Progenitor cell of endocrine pancreas (in vitro differentiated cells): ENCODE data around the gene G6PC2. TPM values are rescaled to one million over a fixed set of nuclear protein-coding genes. Genes with fewer than 3 reads are reported as not detected.

Experiments used
- DNase-seq: peaks from one replicate; pipeline ENCODE4 v3.0.0; 2021; ENCODE audit warnings: low spot score; ENCODE audit not compliant: unreplicated experiment
- H3K27ac Mint-ChIP-seq: 2 replicates; pipeline ENCODE4 v1.8.0; 2021; ENCODE audit warnings: mild to moderate bottlenecking, moderate library complexity, mixed read lengths
- H3K27me3 Mint-ChIP-seq: 2 replicates; pipeline ENCODE4 v1.8.0; 2021; ENCODE audit warnings: mixed read lengths
- H3K36me3 Mint-ChIP-seq: 2 replicates; pipeline ENCODE4 v1.8.0; 2022; ENCODE audit warnings: mixed read lengths; ENCODE audit not compliant: insufficient read depth
- H3K4me1 Mint-ChIP-seq: 2 replicates; pipeline ENCODE4 v1.8.0; 2021; ENCODE audit warnings: low read depth, mixed read lengths
- H3K4me3 Mint-ChIP-seq: 2 replicates; pipeline ENCODE4 v1.8.0; 2021; ENCODE audit warnings: low read depth, mild to moderate bottlenecking, moderate library complexity, mixed read lengths
- H3K9me3 Mint-ChIP-seq: 2 replicates; pipeline ENCODE4 v1.8.0; 2021; ENCODE audit warnings: low read depth, mixed read lengths
- total RNA-seq: library from RNA; stranded (reverse); gene quantifications from 2 replicates; pipeline ENCODE4 v1.2.1, GENCODE V29; 2021
- TF ChIP-seq, protein P1 (sequence below): fragments of 200-600 bp; sonication (generic); IDR thresholded peaks from one replicate; pipeline ENCODE4 v1.5.0; 2021; ENCODE audit warnings: antibody characterized with exemption, mild to moderate bottlenecking; ENCODE audit not compliant: unreplicated experiment

Gene G6PC2
- total RNA-seq, 1 donor from 2014 or later: not detected

DNA sequence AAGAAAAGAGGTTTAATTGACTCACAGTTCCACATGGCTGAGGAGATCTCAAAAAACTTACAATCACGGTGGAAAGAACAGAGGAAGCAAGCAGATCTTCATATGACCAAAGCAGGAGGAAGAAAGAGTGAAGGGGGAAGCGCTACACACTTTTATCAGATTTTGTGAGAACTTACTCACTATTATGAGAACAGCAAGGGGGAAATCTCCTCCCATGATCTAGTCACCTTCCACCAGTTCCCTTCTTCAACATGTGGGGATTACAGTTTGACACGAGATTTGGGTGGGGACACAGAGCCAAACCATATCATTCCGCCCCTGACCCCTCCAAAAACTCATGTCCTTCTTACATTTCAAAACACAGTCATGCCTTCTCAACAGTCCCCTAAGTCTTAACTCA, 54.2 kb downstream of the G6PC2 start:
- no peak overlapping the region for H3K4me3 Mint-ChIP-seq
- no peaks in the 10 kb centered on the region for H3K4me1 Mint-ChIP-seq
- H3K36me3 Mint-ChIP-seq: peaks cover 4% of the 10 kb centered on the region
- peaks cover 29% of the 10 kb centered on the region for H3K9me3 Mint-ChIP-seq
- H3K27me3 Mint-ChIP-seq: no peaks in the 10 kb centered on the region
- TF ChIP-seq, protein P1, sequence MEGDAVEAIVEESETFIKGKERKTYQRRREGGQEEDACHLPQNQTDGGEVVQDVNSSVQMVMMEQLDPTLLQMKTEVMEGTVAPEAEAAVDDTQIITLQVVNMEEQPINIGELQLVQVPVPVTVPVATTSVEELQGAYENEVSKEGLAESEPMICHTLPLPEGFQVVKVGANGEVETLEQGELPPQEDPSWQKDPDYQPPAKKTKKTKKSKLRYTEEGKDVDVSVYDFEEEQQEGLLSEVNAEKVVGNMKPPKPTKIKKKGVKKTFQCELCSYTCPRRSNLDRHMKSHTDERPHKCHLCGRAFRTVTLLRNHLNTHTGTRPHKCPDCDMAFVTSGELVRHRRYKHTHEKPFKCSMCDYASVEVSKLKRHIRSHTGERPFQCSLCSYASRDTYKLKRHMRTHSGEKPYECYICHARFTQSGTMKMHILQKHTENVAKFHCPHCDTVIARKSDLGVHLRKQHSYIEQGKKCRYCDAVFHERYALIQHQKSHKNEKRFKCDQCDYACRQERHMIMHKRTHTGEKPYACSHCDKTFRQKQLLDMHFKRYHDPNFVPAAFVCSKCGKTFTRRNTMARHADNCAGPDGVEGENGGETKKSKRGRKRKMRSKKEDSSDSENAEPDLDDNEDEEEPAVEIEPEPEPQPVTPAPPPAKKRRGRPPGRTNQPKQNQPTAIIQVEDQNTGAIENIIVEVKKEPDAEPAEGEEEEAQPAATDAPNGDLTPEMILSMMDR: no peak
- H3K27ac Mint-ChIP-seq: no peak overlapping the region
- no peak for DNase-seq

DNA sequence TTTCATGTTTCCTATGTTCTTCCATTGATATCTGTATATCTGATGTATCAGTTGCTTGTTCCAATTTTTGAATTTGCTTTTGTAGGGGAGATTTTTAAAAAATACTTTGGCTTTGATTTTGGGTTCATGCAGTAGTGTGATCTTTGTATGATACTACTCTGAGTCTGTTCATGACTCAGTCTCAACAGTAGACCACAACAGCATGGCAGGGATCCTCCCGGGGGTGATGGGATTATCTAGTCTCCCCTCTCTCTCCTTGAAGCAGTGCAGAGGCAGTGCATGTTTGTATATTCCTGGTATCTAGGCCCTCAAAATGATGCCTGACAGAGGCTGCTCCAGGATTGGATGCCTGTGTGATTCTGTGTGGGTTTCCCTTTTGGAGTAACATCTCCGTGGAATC, 55.3 kb downstream of the G6PC2 start:
- TF ChIP-seq, protein P1: no peak
- DNase-seq: no peak
- peaks cover 23% of the 10 kb centered on the region for H3K9me3 Mint-ChIP-seq
- no peaks in the 10 kb centered on the region for H3K27me3 Mint-ChIP-seq
- H3K27ac Mint-ChIP-seq: no peak overlapping the region
- H3K4me3 Mint-ChIP-seq: no peak overlapping the region
- H3K4me1 Mint-ChIP-seq: no peaks in the 10 kb centered on the region
- peaks cover 4% of the 10 kb centered on the region for H3K36me3 Mint-ChIP-seq

Other genes starting within 250 kb of the G6PC2 start
- 4.0 and 4.3 TPM in 2 replicates for gene NOSTRIN, start 98.7 kb upstream of the G6PC2 start, total RNA-seq
- gene SPC25, start 10.9 kb upstream of the G6PC2 start, total RNA-seq: 14.5 and 15.8 TPM in 2 replicates
- 0.09 and 0.24 TPM in 2 replicates for gene ABCB11, start 130.0 kb downstream of the G6PC2 start, total RNA-seq
- gene DHRS9, start 168.3 kb downstream of the G6PC2 start, total RNA-seq: not detected in 2 replicates